SK-N-SH treated with all-trans-retinoic acid at 6 μM for 48 hours (cell line): ENCODE measurements around the gene WHRN.

ENCODE experiments used
- CSDC2 ChIP-seq: fragments of 250-450 bp; sonication (Bioruptor Pico); IDR thresholded peaks from 2 replicates; pipeline ENCODE4 v1.5.0; 2020; ENCODE audit warnings: mild to moderate bottlenecking, moderate library complexity
- PATZ1 ChIP-seq: fragments of 250-450 bp; sonication (Bioruptor Pico); IDR thresholded peaks from 2 replicates; pipeline ENCODE4 v1.8.0; 2020; ENCODE audit warnings: mild to moderate bottlenecking, moderate library complexity, borderline replicate concordance
- ZNF565 ChIP-seq: fragments of 450-650 bp; formaldehyde crosslinking; conservative IDR thresholded peaks from 2 replicates; pipeline ENCODE4 v1.5.0; 2020; ENCODE audit warnings: low read depth, mild to moderate bottlenecking, moderate library complexity

GRCh38 chr9:114474425-114474824 lies 30.8 kb downstream of the WHRN start:
- TF ChIP-seq ZNF565 (CRISPR knock-in tag), result no peak
- no peak for TF ChIP-seq CSDC2
- TF ChIP-seq PATZ1 (CRISPR knock-in tag), result no peak
